Measurements from ENCODE around the gene AHCTF1.
"Not testable (repeated sequence)": the region's sequence is repeated elsewhere in the genome, so short reads cannot be mapped to it uniquely, and the experiment has no call there.

Gene AHCTF1

DNA sequence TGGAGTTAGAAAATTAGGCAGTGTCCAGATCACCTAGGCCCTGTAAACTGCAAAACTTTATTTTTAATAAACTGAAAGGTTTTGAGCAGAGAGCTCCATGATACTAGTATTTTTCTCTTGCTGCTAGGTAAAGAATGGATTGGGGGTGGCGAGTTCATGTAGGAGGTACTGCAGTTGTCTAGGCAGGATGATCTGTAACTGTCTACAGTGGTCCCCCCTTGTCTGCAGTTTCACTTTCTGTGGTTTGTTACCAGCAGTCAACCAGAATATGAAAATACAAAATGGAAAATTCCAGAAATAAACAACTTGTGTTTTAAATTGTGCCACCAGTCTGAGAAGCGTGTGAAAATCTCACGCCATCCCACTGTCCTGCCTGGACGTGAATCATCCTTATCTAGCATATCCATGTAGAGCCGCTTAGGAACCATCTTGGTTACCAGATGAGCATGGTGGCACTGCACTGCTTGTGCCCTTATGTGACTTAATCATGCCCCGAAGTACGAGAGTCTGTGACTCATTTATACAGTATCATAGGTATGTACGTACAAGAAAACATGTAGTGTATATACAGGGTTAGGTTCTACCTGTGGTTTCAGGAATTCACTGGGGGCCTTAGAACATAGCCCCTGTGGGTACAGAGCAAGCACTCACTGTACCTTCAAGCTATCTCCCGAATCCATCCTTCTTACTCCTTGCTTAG, 94.2 kb downstream of the AHCTF1 start:
- no peak for DNase-seq

DNA sequence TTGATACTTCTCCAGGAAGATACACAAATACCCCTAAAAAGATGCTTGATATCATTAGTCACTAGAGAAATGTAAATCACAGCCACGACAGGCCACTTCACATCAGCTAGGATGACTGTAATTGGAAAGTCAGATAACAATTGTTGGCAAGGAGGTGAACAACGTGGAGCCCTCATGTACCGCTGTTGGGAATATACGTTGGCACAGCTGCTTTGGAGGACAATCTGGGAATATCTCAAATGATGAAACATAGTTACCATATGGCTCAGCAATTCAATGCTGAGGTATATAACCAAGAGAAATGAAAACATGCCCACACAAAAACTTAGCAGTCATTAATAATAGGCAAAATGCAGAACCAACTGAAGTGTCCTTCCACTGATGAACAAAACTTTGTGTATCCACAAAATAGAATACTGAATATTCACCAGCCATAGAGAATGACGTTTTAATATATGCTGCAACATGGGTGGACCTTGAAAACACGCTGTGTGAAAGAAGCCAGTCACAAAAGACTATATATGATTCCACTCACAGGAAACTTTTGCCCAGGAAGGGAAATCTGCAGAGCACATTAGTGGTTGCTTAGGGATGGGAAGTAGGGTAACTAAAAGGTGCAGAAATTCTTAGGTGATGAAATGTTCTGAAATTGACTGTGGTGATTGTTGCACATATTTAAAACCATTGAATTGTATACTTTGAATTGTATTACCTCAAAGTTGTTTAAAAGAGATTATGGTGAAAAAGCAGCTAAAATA, 95.4 kb downstream of the AHCTF1 start:
- DNase-seq: no peak

DNA sequence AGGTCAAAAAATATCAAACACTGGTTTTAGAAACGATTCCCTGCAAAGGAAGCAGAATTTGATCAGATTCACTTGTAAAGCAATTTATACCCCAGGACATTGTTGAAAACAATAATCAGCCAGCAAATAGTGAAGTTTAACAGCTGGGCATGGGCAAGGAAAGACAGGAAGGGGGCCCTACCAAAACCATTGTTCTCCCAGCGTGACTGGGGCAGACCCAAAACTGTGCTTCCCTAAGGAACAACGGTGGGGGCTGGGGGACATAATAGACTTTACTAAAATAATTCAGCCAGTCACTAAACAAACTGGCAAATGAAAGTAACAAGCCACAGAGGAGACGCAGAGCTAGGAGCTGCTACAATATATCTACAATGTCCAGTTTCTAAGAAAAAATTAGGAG, 100.2 kb downstream of the AHCTF1 start:
- no peak for DNase-seq

DNA sequence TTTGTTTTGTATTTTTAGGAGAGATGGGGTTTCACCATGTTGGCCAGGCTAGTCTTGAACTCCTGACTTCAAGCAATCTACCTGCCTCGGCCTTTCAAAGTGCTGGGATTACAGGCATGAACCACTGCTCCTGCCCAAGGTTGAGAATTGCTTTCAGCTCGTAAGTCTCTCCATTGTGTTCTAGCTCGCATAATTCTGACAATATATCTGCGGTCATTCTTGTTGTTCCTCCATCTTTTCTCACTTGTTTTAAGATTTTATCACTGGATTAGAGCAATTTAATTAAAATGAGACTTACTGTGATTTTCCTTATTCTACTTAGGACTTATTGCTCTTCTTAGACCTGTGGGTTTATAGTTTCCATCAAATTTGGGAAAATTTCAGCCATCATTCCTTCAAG, 102.9 kb downstream of the AHCTF1 start:
- DNase-seq: no peak

DNA sequence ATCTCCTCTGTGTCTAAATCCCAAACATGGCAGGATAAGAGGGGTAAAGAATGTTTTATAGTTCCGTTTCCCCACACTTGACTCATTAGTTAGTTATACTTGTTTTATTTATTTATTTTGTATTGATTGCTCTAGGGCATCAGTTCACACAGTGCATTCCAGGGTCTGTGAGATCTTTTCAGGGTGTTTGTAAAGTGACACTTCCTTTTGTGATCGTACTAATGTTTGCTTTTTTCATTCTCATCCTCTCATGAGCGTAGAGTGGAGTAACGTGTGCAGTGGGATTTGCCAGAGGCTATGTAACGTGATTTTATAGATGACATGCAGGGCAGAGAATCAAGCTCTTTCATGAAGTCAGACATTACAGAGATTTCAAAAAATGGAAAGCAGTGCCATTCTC, 104.4 kb downstream of the AHCTF1 start:
- no peak for DNase-seq

DNA sequence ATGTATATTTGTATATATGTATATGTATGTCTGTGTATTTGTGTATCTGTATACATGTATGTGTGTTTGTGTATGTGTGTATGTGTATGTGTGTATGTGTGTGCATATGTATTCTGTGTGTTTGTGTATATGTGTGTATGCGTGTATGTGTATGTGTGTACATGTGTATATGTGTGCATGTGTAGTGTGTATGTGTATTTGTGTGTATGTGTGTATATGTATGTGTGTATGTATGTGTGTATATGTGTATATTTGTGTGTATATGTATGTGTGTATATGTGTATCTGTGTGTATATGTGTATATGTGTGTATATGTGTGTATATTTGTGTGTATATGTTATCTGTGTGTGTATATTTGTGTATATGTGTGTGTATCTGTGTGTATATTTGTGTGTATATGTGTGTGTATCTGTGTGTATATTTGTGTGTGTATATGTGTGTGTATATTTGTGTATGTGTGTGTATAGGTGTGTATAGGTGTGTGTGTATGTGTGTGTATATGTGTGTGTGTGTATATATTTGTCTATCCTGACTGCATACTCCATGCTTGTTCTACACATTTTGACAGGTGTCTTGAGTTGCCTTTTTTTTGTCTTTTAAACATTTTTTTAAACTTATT, 106.1 kb downstream of the AHCTF1 start:
- DNase-seq: no peak

DNA sequence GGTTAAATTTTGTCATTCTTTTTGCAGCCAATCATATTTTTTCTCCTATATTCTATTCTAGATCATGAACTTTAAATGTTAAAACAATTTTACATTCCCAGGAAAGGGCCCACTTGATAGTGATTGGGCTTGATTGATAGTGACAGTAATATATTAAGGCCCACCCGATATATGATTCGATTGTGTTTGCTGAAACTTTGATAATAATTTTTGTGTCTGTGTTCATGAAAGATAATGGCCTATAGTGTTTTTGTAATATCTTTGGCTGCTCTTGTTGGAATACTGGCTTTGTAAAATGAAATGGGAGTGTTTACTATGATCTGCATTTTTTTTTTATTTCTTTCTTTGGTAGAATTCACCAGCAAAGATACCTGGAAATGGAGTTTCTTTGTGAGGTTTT, 107.2 kb downstream of the AHCTF1 start:
- no peak for DNase-seq

DNA sequence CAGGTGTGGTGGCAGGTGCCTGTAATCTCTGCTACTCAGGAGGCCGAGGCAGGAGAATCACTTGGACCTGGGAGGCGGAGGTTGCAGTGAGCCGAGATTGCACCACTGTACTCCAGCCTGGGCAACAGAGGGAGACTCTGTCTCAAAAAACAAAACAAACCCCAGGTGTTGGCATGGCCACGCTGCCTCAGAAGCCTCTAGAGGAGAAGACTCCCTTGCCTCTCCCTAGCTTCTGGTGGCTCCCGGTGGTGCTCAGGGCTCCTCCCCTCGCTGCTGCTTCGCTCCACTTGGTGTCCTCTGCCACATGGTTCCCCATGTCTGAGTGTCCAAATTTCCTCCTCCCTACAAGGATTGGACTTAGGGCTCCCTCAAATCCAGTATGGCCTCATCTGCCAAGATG, 109.6 kb downstream of the AHCTF1 start:
- not testable (repeated sequence) for DNase-seq

DNA sequence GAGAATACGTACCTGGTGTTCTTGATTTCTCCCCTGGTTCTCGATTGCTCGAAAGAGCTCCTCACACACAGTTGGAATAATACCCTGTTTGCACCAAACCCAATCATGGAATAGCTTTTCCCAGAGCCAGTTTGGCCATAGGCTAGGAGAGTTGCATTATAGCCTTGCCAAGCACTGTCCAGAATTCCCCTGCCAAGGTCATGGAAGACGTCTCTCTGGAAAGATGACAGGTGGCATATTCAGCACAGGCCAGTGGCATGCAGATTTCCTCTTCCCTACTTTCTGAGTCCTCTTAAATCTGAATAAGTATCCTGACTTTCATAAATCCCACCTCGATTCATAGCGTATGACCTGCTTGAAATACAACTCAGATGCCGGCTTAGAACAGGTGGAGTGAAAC, 111.1 kb downstream of the AHCTF1 start:
- DNase-seq: no peak

DNA sequence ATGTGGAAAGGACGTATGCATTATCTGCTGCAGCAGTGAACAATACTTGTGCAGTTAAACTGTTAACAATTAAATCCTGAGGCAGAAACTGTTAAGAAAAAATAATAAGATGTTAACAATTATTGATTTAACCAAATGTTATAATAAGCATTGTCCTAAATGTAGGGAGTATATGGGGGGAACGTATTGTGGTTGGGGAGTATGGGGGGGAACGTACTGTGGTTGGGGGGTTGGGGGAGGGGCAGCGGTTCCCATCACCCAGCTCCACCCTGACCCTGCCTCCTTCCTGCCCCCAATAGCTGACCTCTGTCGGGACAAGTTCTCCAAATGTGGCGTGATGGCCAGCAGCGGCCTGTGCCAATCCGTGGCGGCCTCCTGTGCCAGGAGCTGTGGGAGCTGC, 114.0 kb downstream of the AHCTF1 start:
- not testable (repeated sequence) for DNase-seq

DNA sequence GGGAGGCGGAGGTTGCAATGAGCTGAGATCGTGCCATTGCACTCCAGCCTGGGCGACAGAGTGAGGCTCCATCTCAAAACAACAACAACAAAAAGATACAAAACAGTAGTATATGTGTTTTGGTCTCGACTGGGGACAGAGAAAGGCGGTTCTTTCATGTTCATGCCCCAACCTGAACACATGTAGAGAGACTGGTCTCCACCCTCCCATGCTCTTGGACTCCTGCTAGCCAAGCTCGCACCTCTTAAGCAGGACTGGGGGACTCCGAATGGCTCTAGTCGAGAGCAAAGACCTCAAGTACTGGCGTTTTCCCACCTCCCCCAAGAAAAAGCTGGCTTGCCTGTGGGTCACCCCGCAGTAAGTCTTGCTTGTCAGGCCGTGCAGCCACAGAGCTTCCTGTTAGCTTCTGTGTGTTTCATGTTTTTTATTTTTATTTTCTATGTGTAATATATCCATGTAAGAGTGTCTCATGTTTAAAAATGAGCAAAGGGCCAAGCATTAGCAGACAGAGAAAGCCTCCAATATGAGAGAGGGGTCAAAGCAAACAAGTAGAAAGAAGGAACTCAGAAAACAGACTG, 116.0 kb downstream of the AHCTF1 start:
- DNase-seq: no peak

DNA sequence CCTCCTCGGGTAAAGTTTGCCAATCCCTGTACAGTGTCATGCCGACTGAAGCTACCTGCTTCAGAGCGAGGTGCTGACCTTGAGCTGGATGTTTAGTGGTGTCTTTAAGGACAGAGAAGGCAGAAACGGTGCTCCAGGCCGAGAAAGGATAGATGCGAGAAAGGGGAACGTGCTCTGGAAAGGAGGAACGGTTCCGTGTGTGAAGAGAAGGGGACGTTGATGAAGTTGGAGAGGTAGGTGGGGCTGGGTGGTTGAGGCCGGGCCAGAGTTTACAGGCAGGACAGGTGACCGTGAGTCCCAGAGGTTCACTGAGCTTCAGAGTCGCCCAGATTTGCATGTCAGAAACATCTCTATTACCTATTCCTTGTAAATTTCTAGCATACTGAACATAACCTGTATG, 116.9 kb downstream of the AHCTF1 start:
- DNase-seq: no peak

DNA sequence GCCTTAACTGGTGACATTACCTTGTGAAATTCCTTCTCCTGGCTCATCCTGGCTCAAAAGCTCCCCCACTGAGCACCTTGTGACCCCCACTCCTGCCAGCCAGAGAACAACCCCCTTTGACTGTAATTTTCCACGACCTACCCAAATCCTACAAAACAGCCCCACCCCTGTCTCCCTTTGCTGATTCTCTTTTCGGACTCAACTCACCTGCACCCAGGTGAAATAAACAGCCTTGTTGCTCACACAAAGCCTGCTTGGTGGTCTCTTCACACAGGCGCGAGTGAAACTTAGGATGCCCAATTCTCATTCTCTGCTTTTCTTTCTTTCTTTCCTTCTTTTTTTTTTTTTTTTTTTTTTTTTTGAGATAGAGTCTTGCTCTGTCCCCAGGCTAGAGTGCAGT, 118.4 kb downstream of the AHCTF1 start:
- DNase-seq: not testable (repeated sequence)

DNA sequence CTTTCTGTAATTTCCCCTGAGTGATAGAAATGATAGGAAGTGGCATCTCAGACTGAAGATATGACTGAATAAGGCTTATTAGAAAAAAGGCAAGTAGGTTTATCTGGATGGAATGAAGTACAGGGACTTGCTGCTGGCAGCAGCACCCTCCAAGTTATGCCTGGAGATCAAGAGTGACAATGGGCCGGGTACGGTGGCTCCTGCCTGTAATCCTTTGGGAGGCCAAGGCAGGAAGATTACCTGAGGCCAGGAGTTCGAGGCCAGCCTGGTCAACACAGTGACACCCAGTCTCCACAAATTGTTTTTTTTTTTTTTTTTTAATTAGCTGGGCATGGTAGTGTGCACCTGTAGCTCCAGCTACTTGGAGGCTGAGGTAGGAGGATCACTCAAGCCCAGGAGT, 119.8 kb downstream of the AHCTF1 start:
- no peak for DNase-seq

DNA sequence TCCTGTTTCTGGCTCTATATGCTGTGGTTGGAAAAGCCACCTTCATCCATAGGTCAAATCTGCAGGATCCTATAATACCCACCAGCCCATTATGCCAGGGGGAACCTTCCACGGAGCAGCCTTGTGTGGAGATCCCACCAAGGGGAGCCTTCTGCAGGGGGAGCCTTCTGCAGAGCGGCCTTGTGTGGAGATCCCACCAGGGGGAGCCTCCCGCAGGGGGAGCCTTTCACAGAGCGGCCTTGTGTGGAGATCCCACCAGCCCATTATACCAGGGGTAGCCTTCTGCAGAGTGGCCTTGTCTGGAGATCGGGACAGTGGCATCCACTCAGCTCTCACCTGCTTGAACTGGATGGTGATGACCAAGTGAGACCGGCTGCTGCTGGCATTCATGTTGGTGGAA, 122.3 kb downstream of the AHCTF1 start:
- no peak for DNase-seq

DNA sequence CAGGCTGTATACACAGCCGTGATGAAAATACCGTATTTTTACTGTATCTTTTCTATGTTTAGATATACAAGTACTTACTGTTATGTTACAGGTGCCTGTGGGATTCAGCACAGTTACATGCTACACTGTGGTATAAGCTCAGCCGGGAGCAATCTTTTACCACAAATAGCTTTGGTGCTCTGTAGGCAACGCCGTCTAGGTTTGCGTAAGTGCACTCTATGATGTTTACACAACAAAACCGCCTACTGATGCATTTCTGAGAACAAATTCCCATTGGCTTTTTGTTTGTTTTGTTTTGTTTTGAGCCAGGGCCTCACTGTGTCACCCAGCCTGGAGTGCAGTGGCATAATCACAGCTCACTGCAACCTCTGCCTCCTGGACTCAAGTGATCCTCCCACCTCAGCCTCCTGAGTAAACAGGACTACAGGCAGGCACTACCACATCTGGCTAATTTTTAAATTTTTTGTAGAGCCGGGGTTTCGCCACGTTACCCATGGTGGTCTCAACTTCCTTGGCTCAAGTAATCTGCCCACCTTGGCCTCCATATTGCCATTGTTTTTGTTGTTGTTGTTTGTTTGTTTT, 126.5 kb downstream of the AHCTF1 start:
- DNase-seq: no peak

DNA sequence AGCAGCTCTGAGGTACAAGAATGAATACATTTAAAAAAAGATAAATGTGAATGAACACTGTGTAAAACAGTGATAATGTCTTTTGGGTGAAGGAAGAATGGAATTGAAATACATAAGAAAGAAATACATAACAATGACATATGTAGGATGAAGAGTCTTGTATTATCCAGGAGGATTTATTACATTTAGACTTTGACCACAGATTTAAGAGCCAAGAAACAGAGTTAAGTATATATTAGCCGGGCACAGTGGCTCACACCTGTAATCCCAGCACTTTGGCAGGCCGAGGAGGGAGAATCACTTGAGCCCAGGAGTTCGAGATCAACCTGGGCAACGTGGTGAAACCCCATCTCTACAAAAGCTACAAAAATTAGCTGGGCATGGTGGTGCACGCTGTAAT, 127.9 kb downstream of the AHCTF1 start:
- DNase-seq: no peak

DNA sequence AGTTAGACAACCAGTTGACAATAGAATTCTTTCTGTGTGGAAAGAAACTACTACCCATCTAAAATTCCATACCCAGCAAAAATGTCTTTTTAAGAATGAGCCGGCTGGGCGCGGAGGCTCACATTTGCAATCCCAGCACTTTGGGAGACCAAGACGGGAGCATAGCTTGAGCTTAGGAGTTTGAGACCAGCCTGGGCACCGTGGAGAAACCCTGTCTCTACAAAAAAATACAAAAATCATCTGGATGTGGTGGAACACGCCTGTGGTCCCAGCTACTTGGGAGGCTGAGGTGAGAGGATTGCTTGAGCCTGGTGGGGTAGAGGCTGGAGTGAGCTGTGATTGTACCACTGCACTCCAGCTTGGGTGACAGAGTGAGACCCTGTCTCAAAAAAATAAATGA, 128.4 kb downstream of the AHCTF1 start:
- DNase-seq: no peak

DNA sequence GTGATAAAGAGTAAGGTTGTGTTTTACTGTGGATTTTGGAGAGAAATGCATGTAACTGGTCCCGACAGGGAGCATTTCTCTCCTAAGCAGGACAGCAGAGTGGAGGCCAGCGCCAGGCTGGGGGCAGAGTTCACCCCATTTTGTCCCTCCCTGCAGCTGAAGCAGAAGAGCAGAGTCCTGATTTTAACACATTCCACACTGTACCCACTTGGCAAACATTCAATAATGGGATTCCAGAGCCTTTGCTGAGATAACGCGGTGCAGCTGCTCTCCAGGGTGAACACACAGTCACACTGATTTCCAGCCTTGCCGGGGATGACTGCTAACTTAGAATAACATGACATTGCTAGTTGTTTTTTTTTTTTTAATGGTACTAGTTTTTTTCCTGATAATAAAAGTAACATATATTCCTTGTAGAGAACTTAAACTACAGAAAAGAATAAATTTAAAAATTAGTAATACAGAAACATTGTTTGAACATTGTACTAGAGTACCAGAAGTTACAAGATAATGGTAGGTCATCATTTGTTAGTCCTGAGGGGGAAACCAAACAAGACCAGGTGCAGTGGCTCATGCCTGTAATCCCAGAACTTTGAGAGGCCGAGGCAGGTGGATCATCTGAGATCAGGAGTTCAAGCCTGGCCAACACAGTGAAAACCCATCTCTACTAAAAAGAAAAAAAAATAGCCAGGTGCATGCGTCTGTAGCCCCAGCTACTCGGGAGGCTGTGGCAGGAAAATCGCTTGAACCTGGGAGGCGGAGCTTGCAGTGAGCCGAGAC, 130.3 kb downstream of the AHCTF1 start:
- no peak for DNase-seq

DNA sequence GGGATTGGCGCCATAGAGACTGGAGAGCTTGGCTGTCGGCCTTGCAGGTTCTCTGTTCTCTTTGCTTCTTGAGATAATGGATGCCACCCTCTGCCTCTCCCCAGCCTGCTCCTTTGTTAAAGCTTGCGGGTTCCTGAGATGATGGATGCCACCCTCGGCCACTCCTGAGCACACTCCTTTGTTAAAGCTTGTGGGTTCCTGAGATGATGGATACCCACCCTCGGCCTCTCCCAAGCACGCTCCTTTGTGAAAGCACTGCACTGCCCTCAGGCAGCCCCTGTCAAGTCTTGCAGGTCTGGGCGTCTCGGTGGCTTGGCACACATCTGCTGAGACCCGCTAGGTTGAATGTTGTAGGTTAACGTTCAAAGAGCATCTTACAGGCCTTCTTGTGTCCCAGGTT, 131.0 kb downstream of the AHCTF1 start:
- DNase-seq: no peak

DNA sequence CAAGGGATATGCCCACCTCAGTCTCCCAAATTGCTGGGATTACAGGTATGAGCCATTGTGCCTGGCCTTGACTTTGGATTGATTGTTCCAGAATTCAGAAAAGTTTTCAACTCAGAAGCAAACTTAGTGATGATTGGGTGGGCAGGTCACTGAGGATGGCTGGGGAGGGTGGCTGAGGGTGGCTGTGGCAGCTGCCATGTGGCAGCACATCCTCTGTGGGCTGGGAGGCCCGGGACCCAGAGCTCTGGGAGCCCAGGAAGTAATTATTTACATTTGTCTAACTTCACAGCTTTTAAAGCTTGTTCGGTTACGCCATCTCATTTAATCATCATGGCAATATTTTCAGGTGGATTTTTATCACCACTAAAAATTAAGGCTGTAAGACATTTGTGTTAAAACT, 131.4 kb downstream of the AHCTF1 start:
- DNase-seq: no peak

DNA sequence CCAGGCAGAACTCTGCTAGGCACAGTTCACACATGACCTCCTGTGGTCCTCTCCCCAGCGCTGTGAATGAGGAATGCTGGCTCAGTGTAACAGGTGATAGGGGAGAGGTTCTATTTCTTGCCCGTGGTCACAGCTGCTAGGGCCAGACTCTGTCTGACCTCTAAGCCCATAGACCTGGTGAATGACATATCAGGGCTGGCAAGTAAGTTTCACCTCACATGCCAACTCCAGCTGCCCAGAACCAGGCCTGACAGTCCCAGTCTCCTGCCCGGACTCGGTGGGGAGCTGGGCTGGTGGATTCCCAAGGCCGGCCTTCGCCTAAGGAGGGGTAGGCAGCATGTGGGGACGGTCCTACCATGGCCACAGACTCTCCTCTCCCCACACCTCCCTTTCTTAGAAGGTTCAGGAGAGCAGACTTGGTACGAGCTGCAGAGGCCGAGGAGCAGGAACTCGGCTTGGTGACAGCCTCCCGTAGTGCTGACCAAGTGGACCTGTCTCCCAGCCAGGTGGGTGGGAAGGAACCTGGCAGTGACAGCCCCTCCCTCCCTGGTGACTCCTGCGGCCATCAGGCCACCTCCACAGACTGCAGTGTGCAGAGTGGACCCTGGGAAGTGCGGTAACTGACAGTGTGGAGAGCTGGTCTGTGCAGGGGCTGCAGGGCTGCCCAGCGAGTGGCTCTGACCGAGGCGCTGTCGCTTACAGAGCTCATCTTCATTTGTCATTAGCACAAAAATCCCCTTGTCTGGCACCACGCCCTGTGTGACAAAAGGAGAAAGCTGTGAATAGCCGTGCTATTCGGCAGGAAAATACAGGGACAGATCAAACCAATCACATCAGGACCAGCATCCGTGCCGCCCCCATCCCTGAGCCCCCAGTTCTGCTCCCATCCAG, 132.9 kb downstream of the AHCTF1 start:
- DNase-seq: no peak
